GM12878 (cell line): Measurements from ENCODE around the gene MRPL55. TPM values are rescaled to one million over a fixed set of nuclear protein-coding genes. Genes with fewer than 3 reads are reported as not detected.

Source experiments
- BACH1 ChIP-seq: fragments of 450-650 bp; IDR thresholded peaks from 2 replicates; pipeline ENCODE4 v1.6.1; 2017; ENCODE audit warnings: mild to moderate bottlenecking, borderline replicate concordance
- CTCF ChIP-seq, 3 experiments: IDR thresholded peaks in 2 of 3; conservative IDR thresholded peaks in 1 of 3; 2 replicates each; pipeline ENCODE4 v1.5.1; 2011; ENCODE audit warnings: low read depth in 3 of 3, low read length in 3 of 3, mild to moderate bottlenecking in 3 of 3, control low read depth in 2 of 3, moderate library complexity in 2 of 3, inconsistent platforms in 1 of 3, mixed read lengths in 1 of 3; ENCODE audit not compliant: control insufficient read depth in 2 of 3, insufficient read depth in 1 of 3; ENCODE audit errors: extremely low read depth in 1 of 3
- EED ChIP-seq: sonication (generic); IDR thresholded peaks from 2 replicates; pipeline ENCODE4 v1.6.1; 2016; ENCODE audit warnings: antibody characterized with exemption, low read depth
- ESRRA ChIP-seq: IDR thresholded peaks from 2 replicates; pipeline ENCODE4 v1.6.1; 2012; ENCODE audit warnings: mild to moderate bottlenecking, low read length, improper control_type of control experiment
- HSF1 ChIP-seq: fragments of 150-350 bp; IDR thresholded peaks from 2 replicates; pipeline ENCODE4 v1.6.1; 2014; ENCODE audit warnings: mild to moderate bottlenecking, low read depth, low read length
- KDM1A ChIP-seq: fragments of 200-600 bp; sonication (generic); IDR thresholded peaks from 2 replicates; pipeline ENCODE4 v1.6.1; 2016; ENCODE audit warnings: borderline replicate concordance
- KLF5 ChIP-seq: fragments of 450-650 bp; IDR thresholded peaks from 2 replicates; pipeline ENCODE4 v1.6.1; 2014; ENCODE audit warnings: mild to moderate bottlenecking; ENCODE audit not compliant: partially characterized antibody
- NBN ChIP-seq: fragments of 450-650 bp; IDR thresholded peaks from 2 replicates; pipeline ENCODE4 v1.6.1; 2016
- NR2F1 ChIP-seq: fragments of 450-650 bp; conservative IDR thresholded peaks from 2 replicates; pipeline ENCODE4 v1.6.1; 2017; ENCODE audit warnings: mild to moderate bottlenecking
- NRF1 ChIP-seq: conservative IDR thresholded peaks from 2 replicates; pipeline ENCODE4 v1.6.1; 2011; ENCODE audit warnings: mild to moderate bottlenecking, low read depth, low read length, improper control_type of control experiment
- POLR2A ChIP-seq: IDR thresholded peaks from 2 replicates; pipeline ENCODE4 v1.6.1; 2011; ENCODE audit warnings: low read depth, mild to moderate bottlenecking, low read length
- POLR2AphosphoS2 ChIP-seq: IDR thresholded peaks from 2 replicates; pipeline ENCODE4 v1.6.1; 2011; ENCODE audit warnings: low read depth, mild to moderate bottlenecking, low read length, improper control_type of control experiment, moderate library complexity
- POU2F2 ChIP-seq: IDR thresholded peaks from 3 replicates; pipeline ENCODE4 v1.6.1; 2011; ENCODE audit warnings: low read depth, mild to moderate bottlenecking, low read length, borderline replicate concordance
- SIX5 ChIP-seq: IDR thresholded peaks from 2 replicates; pipeline ENCODE4 v1.6.1; 2011; ENCODE audit warnings: mild to moderate bottlenecking, low read depth, low read length, moderate library complexity; ENCODE audit not compliant: severe bottlenecking
- SRF ChIP-seq, 2 experiments: IDR thresholded peaks; 2 replicates each; pipeline ENCODE4 v1.6.1; 2011; ENCODE audit warnings: low read depth in 2 of 2, low read length in 2 of 2, mild to moderate bottlenecking in 1 of 2, moderate library complexity in 1 of 2
- TAF1 ChIP-seq: IDR thresholded peaks from 2 replicates; pipeline ENCODE4 v1.6.1; 2011; ENCODE audit warnings: mild to moderate bottlenecking, low read depth, low read length, borderline replicate concordance
- ZNF207 ChIP-seq: fragments of 450-650 bp; IDR thresholded peaks from 2 replicates; pipeline ENCODE4 v1.6.1; 2014; ENCODE audit warnings: antibody characterized with exemption, mild to moderate bottlenecking, borderline replicate concordance
- ZNF384 ChIP-seq: IDR thresholded peaks from 2 replicates; pipeline ENCODE4 v1.6.1; 2012; ENCODE audit warnings: low read depth, mild to moderate bottlenecking, low read length, improper control_type of control experiment, borderline replicate concordance
- polyA plus RNA-seq, 11 experiments: library from polyadenylated mRNA; depleted of rRNA in 4 of 11; unstranded in 6 of 11; stranded (reverse) in 5 of 11; fragments of >200 nt; fragmentation: Nextera tagmentation in 4 of 11; fragmentation: Illumina TruSeq in 1 of 11; extraction: Ambion mirVana in 4 of 11; extraction: Trizol in 1 of 11; gene quantifications; 1 replicate in 1 of 11; 2 replicates in 10 of 11; pipeline versions ENCODE4 v1.2.1 to v1.2.3, GENCODE V29; 2011 to 2016; ENCODE audit warnings: inconsistent platforms in 2 of 11, missing spikeins in 2 of 11, low read depth in 1 of 11
- total RNA-seq, 4 experiments: library from RNA; depleted of rRNA in 3 of 4; stranded (reverse); fragments of >200 nt in 3 of 4; fragmentation: Illumina TruSeq in 1 of 4; extraction: Trizol in 1 of 4; gene quantifications; 2 replicates each; pipeline versions ENCODE4 v1.2.1 to v1.2.3, GENCODE V29; 2013 to 2021
- TF ChIP-seq, protein P1 (sequence below): fragments of 450-650 bp; IDR thresholded peaks from 2 replicates; pipeline ENCODE4 v1.6.1; 2016; ENCODE audit warnings: mild to moderate bottlenecking, moderate library complexity, borderline replicate concordance
- TF ChIP-seq, protein P2 (sequence below): fragments of 450-650 bp; IDR thresholded peaks from 2 replicates; pipeline ENCODE4 v1.6.1; 2017; ENCODE audit warnings: mild to moderate bottlenecking

The MRPL55 gene
- total and polyA plus RNA-seq, 10 of the 15 experiments (the other 5 are each of a cell fraction or from before 2014, with no cell fraction given), result 15.1 to 143 (median 55.8) TPM

- TF ChIP-seq HSF1 (peak; percentile 21; the same call in 1 of the 2 replicates), ESRRA (no peak), NRF1 (no peak), KDM1A (no peak), EED (peak; percentile 39; the same call in 1 of the 2 replicates), POLR2AphosphoS2 (peak; percentile 82), TAF1 (peak; percentile 78; the same call in 1 of the 2 replicates), CTCF (IDR thresholded peaks at IDR 0.05 in 2 of 3, conservative IDR thresholded peaks at IDR 0.05 in 1 of 3; ENCODE audit: control insufficient read depth in 2 of 3, extremely low read depth in 1 of 3, insufficient read depth in 1 of 3, low read depth in 3 of 3, low read length in 3 of 3) (0 out of 6 replicates have a peak, but pooled peaks of 1 of the 3 experiments have one; percentile 8), ZNF384 (no peak), POU2F2 (peak; percentile 26; the same call in 1 of the 3 replicates), NBN (peak; percentile 99), POLR2A (peak; percentile 98), BACH1 (peak; percentile 55; the same call in 1 of the 2 replicates), SIX5 (peak; percentile 61), NR2F1 (peak; percentile 25; the same call in 1 of the 2 replicates), SRF (IDR thresholded peaks at IDR 0.05; ENCODE audit: low read depth in 2 of 2, low read length in 2 of 2) (peak; percentile 71 to 96), KLF5 (peak; percentile 57), ZNF207 (no peak; the same call in 1 of the 2 replicates)
- TF ChIP-seq, protein P1, sequence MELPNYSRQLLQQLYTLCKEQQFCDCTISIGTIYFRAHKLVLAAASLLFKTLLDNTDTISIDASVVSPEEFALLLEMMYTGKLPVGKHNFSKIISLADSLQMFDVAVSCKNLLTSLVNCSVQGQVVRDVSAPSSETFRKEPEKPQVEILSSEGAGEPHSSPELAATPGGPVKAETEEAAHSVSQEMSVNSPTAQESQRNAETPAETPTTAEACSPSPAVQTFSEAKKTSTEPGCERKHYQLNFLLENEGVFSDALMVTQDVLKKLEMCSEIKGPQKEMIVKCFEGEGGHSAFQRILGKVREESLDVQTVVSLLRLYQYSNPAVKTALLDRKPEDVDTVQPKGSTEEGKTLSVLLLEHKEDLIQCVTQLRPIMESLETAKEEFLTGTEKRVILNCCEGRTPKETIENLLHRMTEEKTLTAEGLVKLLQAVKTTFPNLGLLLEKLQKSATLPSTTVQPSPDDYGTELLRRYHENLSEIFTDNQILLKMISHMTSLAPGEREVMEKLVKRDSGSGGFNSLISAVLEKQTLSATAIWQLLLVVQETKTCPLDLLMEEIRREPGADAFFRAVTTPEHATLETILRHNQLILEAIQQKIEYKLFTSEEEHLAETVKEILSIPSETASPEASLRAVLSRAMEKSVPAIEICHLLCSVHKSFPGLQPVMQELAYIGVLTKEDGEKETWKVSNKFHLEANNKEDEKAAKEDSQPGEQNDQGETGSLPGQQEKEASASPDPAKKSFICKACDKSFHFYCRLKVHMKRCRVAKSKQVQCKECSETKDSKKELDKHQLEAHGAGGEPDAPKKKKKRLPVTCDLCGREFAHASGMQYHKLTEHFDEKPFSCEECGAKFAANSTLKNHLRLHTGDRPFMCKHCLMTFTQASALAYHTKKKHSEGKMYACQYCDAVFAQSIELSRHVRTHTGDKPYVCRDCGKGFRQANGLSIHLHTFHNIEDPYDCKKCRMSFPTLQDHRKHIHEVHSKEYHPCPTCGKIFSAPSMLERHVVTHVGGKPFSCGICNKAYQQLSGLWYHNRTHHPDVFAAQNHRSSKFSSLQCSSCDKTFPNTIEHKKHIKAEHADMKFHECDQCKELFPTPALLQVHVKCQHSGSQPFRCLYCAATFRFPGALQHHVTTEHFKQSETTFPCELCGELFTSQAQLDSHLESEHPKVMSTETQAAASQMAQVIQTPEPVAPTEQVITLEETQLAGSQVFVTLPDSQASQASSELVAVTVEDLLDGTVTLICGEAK, result peak; percentile 27; the same call in 1 of the 2 replicates
- TF ChIP-seq, protein P2, sequence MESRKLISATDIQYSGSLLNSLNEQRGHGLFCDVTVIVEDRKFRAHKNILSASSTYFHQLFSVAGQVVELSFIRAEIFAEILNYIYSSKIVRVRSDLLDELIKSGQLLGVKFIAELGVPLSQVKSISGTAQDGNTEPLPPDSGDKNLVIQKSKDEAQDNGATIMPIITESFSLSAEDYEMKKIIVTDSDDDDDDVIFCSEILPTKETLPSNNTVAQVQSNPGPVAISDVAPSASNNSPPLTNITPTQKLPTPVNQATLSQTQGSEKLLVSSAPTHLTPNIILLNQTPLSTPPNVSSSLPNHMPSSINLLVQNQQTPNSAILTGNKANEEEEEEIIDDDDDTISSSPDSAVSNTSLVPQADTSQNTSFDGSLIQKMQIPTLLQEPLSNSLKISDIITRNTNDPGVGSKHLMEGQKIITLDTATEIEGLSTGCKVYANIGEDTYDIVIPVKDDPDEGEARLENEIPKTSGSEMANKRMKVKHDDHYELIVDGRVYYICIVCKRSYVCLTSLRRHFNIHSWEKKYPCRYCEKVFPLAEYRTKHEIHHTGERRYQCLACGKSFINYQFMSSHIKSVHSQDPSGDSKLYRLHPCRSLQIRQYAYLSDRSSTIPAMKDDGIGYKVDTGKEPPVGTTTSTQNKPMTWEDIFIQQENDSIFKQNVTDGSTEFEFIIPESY, result no peak
These were observed at the start of gene MRPL55 (continued) for GRCh38 chr1:228109073-228109961.
